Measurements from ENCODE around the gene SLC5A11. TPM values are rescaled to one million over a fixed set of nuclear protein-coding genes. Genes with fewer than 3 reads are reported as not detected.
"Not testable (repeated sequence)": the region's sequence is repeated elsewhere in the genome, so short reads cannot be mapped to it uniquely, and the experiment has no call there.

The SLC5A11 gene
- polyA plus RNA-seq, 1 experiment = not detected

DNA sequence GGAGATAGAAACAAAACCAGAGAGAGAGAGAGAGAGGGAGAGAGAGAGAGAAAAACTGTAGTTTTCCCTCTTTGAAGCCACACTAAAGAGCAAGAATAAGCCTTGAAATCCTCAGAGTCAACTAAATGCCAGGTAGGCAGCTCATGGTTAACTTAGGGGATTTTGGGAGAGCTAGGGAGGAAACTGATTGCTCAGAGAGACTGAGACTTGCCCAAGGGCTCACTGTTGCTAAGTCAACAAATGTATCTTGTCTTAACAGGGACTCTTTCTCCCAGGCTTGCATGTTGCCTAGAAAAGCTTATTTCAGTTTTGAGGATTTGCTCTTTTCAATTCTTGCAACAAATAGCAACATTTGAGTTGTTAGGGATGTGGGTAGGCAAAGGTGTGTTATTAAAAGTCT lies 4.5 kb upstream of the SLC5A11 start:
- ChIA-PET CTCF (interaction anchor here (0.9 kb wide), 1 partner anchor 289 kb away, joined by 3 read pairs; no protein-coding TSS in a partner anchor), POLR2A (no interaction called here)
- H3K36me3 ChIP-seq (ENCODE audit: control insufficient read depth, insufficient read depth, low read length) = no peaks in the 10 kb centered on the region
- TF ChIP-seq, protein P1, sequence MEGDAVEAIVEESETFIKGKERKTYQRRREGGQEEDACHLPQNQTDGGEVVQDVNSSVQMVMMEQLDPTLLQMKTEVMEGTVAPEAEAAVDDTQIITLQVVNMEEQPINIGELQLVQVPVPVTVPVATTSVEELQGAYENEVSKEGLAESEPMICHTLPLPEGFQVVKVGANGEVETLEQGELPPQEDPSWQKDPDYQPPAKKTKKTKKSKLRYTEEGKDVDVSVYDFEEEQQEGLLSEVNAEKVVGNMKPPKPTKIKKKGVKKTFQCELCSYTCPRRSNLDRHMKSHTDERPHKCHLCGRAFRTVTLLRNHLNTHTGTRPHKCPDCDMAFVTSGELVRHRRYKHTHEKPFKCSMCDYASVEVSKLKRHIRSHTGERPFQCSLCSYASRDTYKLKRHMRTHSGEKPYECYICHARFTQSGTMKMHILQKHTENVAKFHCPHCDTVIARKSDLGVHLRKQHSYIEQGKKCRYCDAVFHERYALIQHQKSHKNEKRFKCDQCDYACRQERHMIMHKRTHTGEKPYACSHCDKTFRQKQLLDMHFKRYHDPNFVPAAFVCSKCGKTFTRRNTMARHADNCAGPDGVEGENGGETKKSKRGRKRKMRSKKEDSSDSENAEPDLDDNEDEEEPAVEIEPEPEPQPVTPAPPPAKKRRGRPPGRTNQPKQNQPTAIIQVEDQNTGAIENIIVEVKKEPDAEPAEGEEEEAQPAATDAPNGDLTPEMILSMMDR (IDR thresholded peaks at IDR 0.05; ENCODE audit: insufficient read depth, low read depth, low read length) = no peak
- no peak overlapping the region for H3K4me3 ChIP-seq (ENCODE audit: low read depth, low read length)
- DNase-seq (ENCODE audit: low read depth) = no peak
- H3K27me3 ChIP-seq (ENCODE audit: control insufficient read depth, insufficient read depth, low read length) = no peaks in the 10 kb centered on the region

DNA sequence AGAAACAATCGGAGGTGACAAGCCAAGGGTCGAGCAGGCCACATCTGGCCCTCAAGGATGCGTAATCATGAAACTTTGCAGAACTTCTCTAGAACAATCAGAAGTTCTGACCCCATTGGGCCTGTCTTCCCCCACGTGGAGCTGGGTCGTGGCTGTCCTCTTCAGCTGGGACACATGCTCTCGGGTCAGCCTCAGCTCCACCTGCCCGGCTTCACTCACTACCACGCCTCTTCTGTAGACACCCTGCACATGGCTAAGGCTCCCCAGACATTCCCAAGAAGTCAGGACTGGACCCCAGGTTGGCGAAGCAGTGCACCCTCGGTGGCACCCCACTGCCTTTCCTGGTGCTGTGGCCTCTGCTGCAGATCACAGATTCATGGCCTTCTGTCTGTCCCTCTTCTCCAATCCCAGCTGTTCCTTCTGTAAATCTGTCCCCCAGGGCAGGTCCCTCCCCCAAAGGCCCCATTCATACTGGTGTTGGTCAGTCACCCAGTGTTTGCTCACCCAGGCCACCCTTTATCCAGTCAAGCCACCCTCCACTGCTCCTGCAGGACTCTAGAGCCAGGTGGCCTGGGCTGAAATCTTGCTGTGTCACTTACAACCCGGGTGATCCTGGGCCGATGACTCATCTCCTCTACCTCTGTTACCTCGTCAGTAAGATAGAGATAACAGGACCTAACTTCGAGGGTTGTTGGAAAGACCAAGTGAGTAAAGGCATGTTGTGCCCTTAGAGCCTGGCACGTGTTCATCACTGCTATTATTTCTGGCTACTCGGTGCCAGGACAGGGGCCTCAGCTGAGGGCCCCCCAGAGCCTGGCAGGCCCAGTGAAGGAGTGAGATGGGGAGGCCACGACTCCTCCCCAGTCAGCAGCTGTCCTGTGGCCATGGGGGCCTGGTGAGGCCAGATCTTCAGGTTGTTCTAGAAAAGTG lies 1.4 kb upstream of the SLC5A11 start:
- TF ChIP-seq, protein P1 (IDR thresholded peaks at IDR 0.05; ENCODE audit: insufficient read depth, low read depth, low read length) = no peak
- no peak overlapping the region for H3K4me3 ChIP-seq (ENCODE audit: low read depth, low read length)
- ChIA-PET CTCF (interaction anchor here (1.2 kb wide), 1 partner anchor 10 kb away, joined by 3 read pairs; no protein-coding TSS in a partner anchor), POLR2A (no interaction called here)
- H3K27me3 ChIP-seq (ENCODE audit: control insufficient read depth, insufficient read depth, low read length) = no peaks in the 10 kb centered on the region
- H3K36me3 ChIP-seq (ENCODE audit: control insufficient read depth, insufficient read depth, low read length) = no peaks in the 10 kb centered on the region
- DNase-seq (ENCODE audit: low read depth) = no peak

DNA sequence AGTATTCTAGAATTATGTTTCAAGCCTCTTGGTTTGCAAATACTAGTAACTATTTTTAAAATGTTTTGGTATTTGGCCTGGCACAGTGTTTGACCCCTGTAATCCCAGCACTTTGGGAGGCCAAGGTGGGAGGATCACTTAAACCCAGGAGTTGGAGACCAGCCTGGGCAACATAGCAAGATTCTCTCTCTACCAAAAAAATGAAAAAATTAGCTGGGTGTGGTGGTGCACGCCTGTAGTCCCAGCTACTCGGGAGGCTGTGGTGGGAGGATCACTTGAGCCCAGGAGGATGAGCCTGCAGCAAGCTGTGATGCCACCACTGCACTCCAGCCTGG lies 765 bp upstream of the SLC5A11 start:
- H3K4me3 ChIP-seq (ENCODE audit: low read depth, low read length); POLR2A ChIA-PET; H3K36me3 ChIP-seq (ENCODE audit: control insufficient read depth, insufficient read depth, low read length); DNase-seq (ENCODE audit: low read depth); H3K27me3 ChIP-seq (ENCODE audit: control insufficient read depth, insufficient read depth, low read length): not testable (repeated sequence)
- CTCF ChIA-PET = interaction anchor here (1.2 kb wide), 1 partner anchor 11 kb away, joined by 3 read pairs; no protein-coding TSS in a partner anchor

DNA sequence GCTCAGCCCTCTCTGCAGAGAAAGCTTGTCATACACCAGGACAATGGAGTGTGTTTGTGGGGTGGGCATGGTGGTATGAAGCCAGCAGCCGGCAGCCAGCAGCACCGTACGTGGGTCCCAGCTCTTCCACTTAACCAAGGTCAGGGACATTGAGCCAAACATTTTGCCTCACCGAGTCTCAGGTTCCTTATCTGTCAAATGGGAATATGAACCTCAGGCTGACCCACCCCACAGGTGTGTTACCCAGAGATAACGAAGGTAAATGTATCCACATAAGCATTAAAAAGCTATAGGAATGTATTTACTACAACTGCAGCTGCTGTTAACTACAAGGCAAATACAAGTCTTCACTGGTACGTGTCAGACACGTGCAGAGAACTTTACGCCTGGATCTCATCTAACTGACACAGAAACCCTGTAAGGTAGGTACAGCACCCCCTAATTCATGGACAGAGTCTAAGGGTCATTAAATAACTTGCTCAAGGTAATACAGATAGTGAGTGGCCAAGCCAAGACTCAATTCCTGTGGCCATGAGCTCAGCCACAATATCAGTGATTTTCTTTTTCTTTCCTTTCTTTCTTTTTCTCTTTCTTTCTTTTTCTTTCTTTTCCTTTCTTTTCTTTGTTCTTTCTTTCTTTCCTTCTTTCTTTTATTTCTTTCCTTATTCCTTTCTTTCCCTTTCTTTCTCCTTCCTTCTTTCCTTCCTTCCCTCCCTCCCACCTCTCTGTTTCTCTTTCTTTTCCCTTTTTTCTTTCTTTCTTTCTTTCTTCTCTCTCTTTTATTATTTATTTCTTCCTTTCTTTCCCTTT lies 990 bp downstream of the SLC5A11 start:
- DNase-seq (ENCODE audit: low read depth) = no peak
- CTCF ChIA-PET = interaction anchor here (0.6 to 1.1 kb wide), 3 partner anchors 12 to 59 kb away, joined by 3 read pairs; no protein-coding TSS in a partner anchor

DNA sequence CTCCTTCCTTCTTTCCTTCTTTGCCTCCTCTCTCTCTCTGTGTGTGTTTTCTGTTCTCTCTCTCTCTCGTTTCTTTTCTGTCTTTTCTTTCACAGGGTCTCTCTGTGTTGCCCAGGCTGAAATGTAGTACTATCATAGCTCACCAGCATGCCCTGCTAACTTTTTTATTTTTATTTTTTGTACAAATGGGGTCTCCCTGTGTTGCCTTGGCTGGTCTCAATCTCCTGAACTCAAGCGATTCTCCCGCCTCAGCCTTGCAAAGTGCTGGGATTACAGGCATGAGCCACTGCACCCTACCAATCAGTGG lies 1.5 kb downstream of the SLC5A11 start:
- no peaks in the 10 kb centered on the region for H3K36me3 ChIP-seq (ENCODE audit: control insufficient read depth, insufficient read depth, low read length)
- DNase-seq (ENCODE audit: low read depth) = no peak
- CTCF ChIA-PET = interaction anchor here (0.6 to 0.7 kb wide), 2 partner anchors 13 to 14 kb away, joined by 3 read pairs; no protein-coding TSS in a partner anchor
- no peaks in the 10 kb centered on the region for H3K27me3 ChIP-seq (ENCODE audit: control insufficient read depth, insufficient read depth, low read length)
- POLR2A ChIA-PET = no interaction called here
- TF ChIP-seq, protein P1 (IDR thresholded peaks at IDR 0.05; ENCODE audit: insufficient read depth, low read depth, low read length) = no peak
- no peak overlapping the region for H3K4me3 ChIP-seq (ENCODE audit: low read depth, low read length)

More for the DNA sequence above, 990 bp downstream of the SLC5A11 start:
- Histone ChIP-seq H3K4me3 (ENCODE audit: low read depth, low read length) (no peak overlapping the region), H3K36me3 (ENCODE audit: control insufficient read depth, insufficient read depth, low read length) (no peaks in the 10 kb centered on the region), H3K27me3 (ENCODE audit: control insufficient read depth, insufficient read depth, low read length) (no peaks in the 10 kb centered on the region)
- TF ChIP-seq, protein P1 (IDR thresholded peaks at IDR 0.05; ENCODE audit: insufficient read depth, low read depth, low read length) = no peak
- POLR2A ChIA-PET = no interaction called here

Measured in BJ (cell line).